ENCODE results near the gene SPC24. TPM values are rescaled to one million over a fixed set of nuclear protein-coding genes. Genes with fewer than 3 reads are reported as not detected.

Gene SPC24
- total RNA-seq, 1 experiment from 2014 or later = 44.8 TPM

- Mint-ChIP-seq H3K4me1 (ENCODE audit: low read depth, unreplicated experiment) (no peaks in the 10 kb centered on the region), H3K4me3 (ENCODE audit: unreplicated experiment) (no peak overlapping the region), H3K27ac (ENCODE audit: unreplicated experiment) (no peak overlapping the region), H3K36me3 (ENCODE audit: insufficient read depth, unreplicated experiment) (peaks cover 30% of the 10 kb centered on the region), H3K9me3 (ENCODE audit: unreplicated experiment) (no peaks in the 10 kb centered on the region), H3K27me3 (ENCODE audit: insufficient read depth, unreplicated experiment) (no peaks in the 10 kb centered on the region)
- intact Hi-C loops (cut with micrococcal nuclease; ENCODE audit: unreplicated experiment) = no loop called here
- Histone ChIP-seq H3K9me3 (no peaks in the 10 kb centered on the region), H3K36me3 (ENCODE audit: control insufficient read depth, insufficient read depth, low read length) (no peaks in the 10 kb centered on the region), H3K27me3 (replicated peaks; ENCODE audit: control insufficient read depth, insufficient read depth, low read length) (no peaks in the 10 kb centered on the region), H3K4me3 (ENCODE audit: low read depth, low read length) (no peak overlapping the region), H3K4me1 (no peaks in the 10 kb centered on the region)
- no TSS peak for BruUV-seq (replicated peaks)
- POLR2A ChIA-PET = no interaction called here
- no peak for DNase-seq
- no peak for TF ChIP-seq CTCF (IDR thresholded peaks at IDR 0.05; ENCODE audit: insufficient read depth in 1 of 2, low read depth in 1 of 2, low read length in 1 of 2, severe bottlenecking in 1 of 2, unreplicated experiment in 1 of 2)
- CTCF ChIA-PET = no interaction called here
Observed at GRCh38 chr19:11195681-11196080, 40.1 kb upstream of the SPC24 start.

- H3K27me3 ChIP-seq (replicated peaks; ENCODE audit: control insufficient read depth, insufficient read depth, low read length) = no peaks in the 10 kb centered on the region
- no peaks in the 10 kb centered on the region for H3K4me1 Mint-ChIP-seq (ENCODE audit: low read depth, unreplicated experiment)
- no peak overlapping the region for H3K27ac Mint-ChIP-seq (ENCODE audit: unreplicated experiment)
- H3K36me3 ChIP-seq (ENCODE audit: control insufficient read depth, insufficient read depth, low read length) = no peaks in the 10 kb centered on the region
- no peaks in the 10 kb centered on the region for H3K27me3 Mint-ChIP-seq (ENCODE audit: insufficient read depth, unreplicated experiment)
- H3K4me3 Mint-ChIP-seq (ENCODE audit: unreplicated experiment) = no peak overlapping the region
- BruUV-seq (replicated peaks) = no TSS peak
- DNase-seq = no peak
- ChIA-PET POLR2A (no interaction called here), CTCF (no interaction called here)
- no peaks in the 10 kb centered on the region for H3K9me3 ChIP-seq
- H3K9me3 Mint-ChIP-seq (ENCODE audit: unreplicated experiment) = no peaks in the 10 kb centered on the region
- intact Hi-C loops (cut with micrococcal nuclease; ENCODE audit: unreplicated experiment) = no loop called here
- H3K4me3 ChIP-seq (ENCODE audit: low read depth, low read length) = no peak overlapping the region
- peaks cover 30% of the 10 kb centered on the region for H3K36me3 Mint-ChIP-seq (ENCODE audit: insufficient read depth, unreplicated experiment)
- H3K4me1 ChIP-seq = no peaks in the 10 kb centered on the region
- no peak for TF ChIP-seq CTCF (IDR thresholded peaks at IDR 0.05; ENCODE audit: insufficient read depth in 1 of 2, low read depth in 1 of 2, low read length in 1 of 2, severe bottlenecking in 1 of 2, unreplicated experiment in 1 of 2)
Observed at GRCh38 chr19:11194656-11195558, 39.3 kb upstream of the SPC24 start.

GRCh38 chr19:11194173-11194572, 38.6 kb upstream of the SPC24 start:
- Histone ChIP-seq H3K4me3 (ENCODE audit: low read depth, low read length) (no peak overlapping the region), H3K9me3 (no peaks in the 10 kb centered on the region), H3K4me1 (no peaks in the 10 kb centered on the region), H3K36me3 (ENCODE audit: control insufficient read depth, insufficient read depth, low read length) (no peaks in the 10 kb centered on the region), H3K27me3 (replicated peaks; ENCODE audit: control insufficient read depth, insufficient read depth, low read length) (no peaks in the 10 kb centered on the region)
- H3K9me3 Mint-ChIP-seq (ENCODE audit: unreplicated experiment) = no peaks in the 10 kb centered on the region
- H3K27me3 Mint-ChIP-seq (ENCODE audit: insufficient read depth, unreplicated experiment) = no peaks in the 10 kb centered on the region
- no peak for DNase-seq
- H3K4me3 Mint-ChIP-seq (ENCODE audit: unreplicated experiment) = no peak overlapping the region
- intact Hi-C loops (cut with micrococcal nuclease; ENCODE audit: unreplicated experiment) = no loop called here
- peaks cover 23% of the 10 kb centered on the region for H3K36me3 Mint-ChIP-seq (ENCODE audit: insufficient read depth, unreplicated experiment)
- no TSS peak for BruUV-seq (replicated peaks)
- POLR2A ChIA-PET = no interaction called here
- H3K27ac Mint-ChIP-seq (ENCODE audit: unreplicated experiment) = no peak overlapping the region
- no peaks in the 10 kb centered on the region for H3K4me1 Mint-ChIP-seq (ENCODE audit: low read depth, unreplicated experiment)
- CTCF ChIA-PET = no interaction called here
- TF ChIP-seq CTCF (IDR thresholded peaks at IDR 0.05; ENCODE audit: insufficient read depth in 1 of 2, low read depth in 1 of 2, low read length in 1 of 2, severe bottlenecking in 1 of 2, unreplicated experiment in 1 of 2) = no peak
